Activated naive CD8-positive, alpha-beta T cell treated with anti-CD3 and anti-CD28 coated beads, Interleukin-2, amount 50 U/mL, for 24 hours (primary cell): ENCODE results near the gene RGS3.

ENCODE experiments used
- ATAC-seq: fragments of 150-1000 bp; cut with Tn5 transposase; one replicate; pipeline ENCODE4 v1.10.0; 2021
- DNase-seq: peaks from one replicate; pipeline ENCODE4 v3.0.0; 2021
- H3K27ac Mint-ChIP-seq: one replicate; pipeline ENCODE4 v1.8.0; 2021; ENCODE audit warnings: mild to moderate bottlenecking, mixed read lengths
- H3K27me3 Mint-ChIP-seq: one replicate; pipeline ENCODE4 v1.8.0; 2021; ENCODE audit warnings: mixed read lengths
- H3K36me3 Mint-ChIP-seq: one replicate; pipeline ENCODE4 v1.8.0; 2021; ENCODE audit warnings: low read depth, mixed read lengths
- H3K4me1 Mint-ChIP-seq: one replicate; pipeline ENCODE4 v1.8.0; 2021; ENCODE audit warnings: mixed read lengths
- H3K4me3 Mint-ChIP-seq: one replicate; pipeline ENCODE4 v1.8.0; 2021; ENCODE audit warnings: mild to moderate bottlenecking, moderate library complexity, mixed read lengths
- H3K9me3 Mint-ChIP-seq: one replicate; pipeline ENCODE4 v1.8.0; 2021; ENCODE audit warnings: mixed read lengths

RGS3 gene

DNA sequence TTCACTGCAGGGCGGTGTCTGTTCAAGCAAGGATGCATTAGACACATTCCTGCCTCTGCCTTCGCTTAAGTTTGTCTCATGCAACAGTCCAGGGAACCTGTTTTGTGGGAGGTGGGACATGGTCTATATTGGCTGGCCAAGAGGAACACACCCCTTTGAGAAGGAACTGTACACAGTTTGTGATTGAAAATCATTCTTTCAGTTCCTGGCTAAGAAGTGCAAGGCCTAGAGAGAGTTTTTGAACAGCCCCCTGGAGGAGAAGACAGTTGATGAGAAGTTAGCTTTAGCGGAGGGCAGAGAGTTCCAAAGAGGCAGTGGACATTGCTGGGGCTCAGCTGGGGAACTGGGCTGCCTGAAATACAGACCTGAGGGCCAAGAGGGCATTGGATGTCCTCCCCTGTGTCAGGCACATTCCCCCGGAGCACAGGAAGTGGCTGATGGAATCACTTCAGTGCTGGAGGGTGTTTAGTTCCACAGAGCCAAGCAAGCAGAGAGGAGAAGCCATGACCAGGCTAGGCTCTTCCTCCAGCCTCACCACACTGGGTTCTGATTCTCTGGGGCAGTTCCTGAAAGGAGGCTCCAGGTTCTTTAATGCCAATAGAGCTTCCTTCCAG, 66.6 kb downstream of the RGS3 start:
- no peaks in the 10 kb centered on the region for H3K9me3 Mint-ChIP-seq
- no peak for DNase-seq
- H3K27me3 Mint-ChIP-seq = no peaks in the 10 kb centered on the region
- ATAC-seq = no peak
- no peak overlapping the region for H3K27ac Mint-ChIP-seq
- H3K4me1 Mint-ChIP-seq = peaks cover 27% of the 10 kb centered on the region
- peaks cover 51% of the 10 kb centered on the region for H3K36me3 Mint-ChIP-seq
- no peak overlapping the region for H3K4me3 Mint-ChIP-seq

DNA sequence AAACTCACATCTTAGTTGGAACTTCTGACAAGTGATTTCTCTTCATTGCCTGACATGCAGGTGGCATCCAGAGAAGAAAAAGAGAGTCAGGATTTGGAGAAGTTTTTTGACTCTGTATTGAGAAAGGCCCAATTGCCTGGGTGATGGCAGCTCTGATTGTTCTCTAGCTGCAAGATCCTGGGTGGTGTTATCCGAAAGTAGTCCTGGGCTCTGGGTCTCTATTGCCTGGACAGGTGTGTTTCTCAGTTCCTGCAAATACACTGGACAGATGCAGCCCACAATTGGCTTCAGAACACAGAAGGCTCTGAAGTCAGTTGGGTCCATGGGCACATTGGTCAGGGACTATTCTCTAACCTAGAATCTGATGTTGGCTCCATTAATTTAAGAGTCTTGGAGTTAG, 67.4 kb downstream of the RGS3 start:
- no peak overlapping the region for H3K27ac Mint-ChIP-seq
- H3K36me3 Mint-ChIP-seq = peaks cover 52% of the 10 kb centered on the region
- H3K9me3 Mint-ChIP-seq = no peaks in the 10 kb centered on the region
- no peak overlapping the region for H3K4me3 Mint-ChIP-seq
- DNase-seq = no peak
- H3K27me3 Mint-ChIP-seq = no peaks in the 10 kb centered on the region
- ATAC-seq = no peak
- H3K4me1 Mint-ChIP-seq = peaks cover 19% of the 10 kb centered on the region

DNA sequence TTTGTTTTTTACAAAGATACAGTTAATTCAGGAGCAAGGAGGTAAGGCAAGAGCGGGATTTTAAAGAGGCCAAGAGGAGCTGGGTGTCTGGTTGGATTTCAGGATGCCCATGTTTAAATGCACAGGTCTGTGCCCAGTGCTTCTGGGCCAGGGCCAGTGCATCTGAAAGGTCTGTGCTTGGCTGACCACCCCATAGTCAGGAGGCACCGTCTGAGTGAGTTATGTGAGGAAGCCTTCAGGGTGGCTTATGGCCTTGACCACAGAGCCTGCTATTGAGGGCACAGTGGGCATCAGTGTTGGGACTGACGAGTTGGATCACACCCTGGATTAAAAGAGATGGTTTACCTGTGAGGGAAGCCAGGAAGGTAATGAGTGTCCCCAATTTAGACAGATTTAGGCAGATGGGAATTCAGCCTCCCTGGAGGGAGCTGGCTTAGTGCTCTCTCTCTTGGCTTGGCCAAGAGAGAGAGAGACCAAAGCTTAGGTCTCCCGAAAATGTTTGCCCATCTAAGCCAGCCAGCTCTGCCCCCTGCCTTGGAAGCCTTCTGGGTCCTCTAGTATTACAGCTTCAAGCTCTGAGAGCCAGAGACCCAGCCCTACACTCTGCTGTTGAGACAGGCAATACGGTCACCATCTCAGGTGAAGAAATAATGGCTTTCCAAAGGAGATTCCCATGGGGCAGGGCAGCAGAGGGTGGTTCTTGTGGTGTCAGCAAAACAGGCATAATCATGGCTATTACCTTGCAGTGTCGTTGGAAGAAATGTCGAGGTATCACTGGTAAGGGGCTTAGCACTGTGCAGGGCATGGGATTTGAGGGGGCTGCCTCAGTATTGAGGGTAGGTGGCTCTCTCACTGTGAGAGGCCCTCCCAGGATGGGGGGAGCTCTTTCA, 68.6 kb downstream of the RGS3 start:
- peaks cover 50% of the 10 kb centered on the region for H3K36me3 Mint-ChIP-seq

DNA sequence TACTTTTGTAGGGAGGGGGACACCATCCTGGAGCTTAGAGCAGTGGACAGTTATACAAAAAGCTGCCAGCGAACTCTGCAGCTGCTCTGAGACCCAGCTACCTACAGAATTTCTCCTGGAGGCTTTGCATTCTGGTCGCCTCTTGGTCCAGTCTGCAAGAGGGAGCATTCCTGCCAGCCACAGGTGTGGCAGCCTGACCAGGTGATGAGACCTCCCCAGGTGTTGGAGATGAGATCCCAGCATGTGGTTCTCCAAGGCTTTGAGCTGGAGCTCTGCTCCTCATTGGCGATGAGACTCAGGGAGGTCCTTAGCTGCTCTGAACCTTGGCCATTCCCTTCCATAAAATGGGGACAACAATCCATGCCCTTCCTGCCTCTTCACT, 69.3 kb downstream of the RGS3 start:
- Mint-ChIP-seq H3K4me1 (peaks cover 4% of the 10 kb centered on the region), H3K4me3 (no peak overlapping the region), H3K27me3 (no peaks in the 10 kb centered on the region), H3K36me3 (peaks cover 47% of the 10 kb centered on the region), H3K27ac (no peak overlapping the region), H3K9me3 (no peaks in the 10 kb centered on the region)
- ATAC-seq = no peak
- no peak for DNase-seq

More for the DNA sequence above, 68.6 kb downstream of the RGS3 start:
- no peak overlapping the region for H3K4me3 Mint-ChIP-seq
- peaks cover 6% of the 10 kb centered on the region for H3K4me1 Mint-ChIP-seq
- ATAC-seq = no peak
- no peaks in the 10 kb centered on the region for H3K27me3 Mint-ChIP-seq
- no peak overlapping the region for H3K27ac Mint-ChIP-seq
- H3K9me3 Mint-ChIP-seq = no peaks in the 10 kb centered on the region
- DNase-seq = no peak

DNA sequence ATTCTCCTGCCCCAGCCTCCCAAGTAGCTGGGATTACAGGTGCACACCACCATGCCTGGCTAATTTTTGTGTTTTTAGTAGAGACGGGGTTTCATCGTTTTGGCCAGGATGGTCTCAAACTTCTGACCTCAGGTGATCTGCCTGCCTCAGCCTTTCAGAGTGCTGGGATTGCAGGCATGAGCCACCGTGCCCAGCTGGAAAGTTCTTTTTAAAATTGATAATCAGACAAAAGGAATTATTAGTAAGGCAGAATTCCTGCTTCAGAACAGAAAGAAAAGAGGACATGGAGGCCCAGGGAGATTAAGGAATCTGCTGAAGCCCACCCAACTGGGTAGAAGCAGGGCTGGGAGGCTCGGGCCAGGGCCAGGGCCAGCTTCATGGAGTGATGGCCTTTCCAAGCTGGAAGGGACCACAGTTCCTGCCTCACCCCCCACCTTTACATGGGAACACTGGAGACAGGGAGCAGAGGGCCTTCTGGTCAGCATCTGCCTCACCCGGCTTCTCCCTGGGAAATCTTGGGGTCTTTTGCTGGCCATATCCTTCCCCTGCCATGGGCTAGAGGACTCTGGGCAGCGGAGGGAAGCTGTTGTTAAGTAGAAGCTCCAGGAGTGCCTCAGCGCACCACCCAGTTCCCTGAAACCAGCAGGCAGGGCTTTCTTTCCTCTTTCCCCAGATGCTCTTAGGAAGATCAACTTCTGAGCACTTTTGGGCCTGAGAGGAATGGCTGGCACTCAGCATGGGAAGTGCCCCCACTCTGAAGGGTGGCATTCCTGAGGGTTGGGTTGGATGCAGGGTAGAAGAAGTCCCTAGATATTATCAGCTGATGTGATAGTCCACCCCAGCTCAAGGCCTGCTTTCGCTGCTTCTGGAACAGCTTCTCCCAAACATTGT, 70.1 kb downstream of the RGS3 start:
- no peak overlapping the region for H3K27ac Mint-ChIP-seq
- ATAC-seq = no peak
- peaks cover 3% of the 10 kb centered on the region for H3K4me1 Mint-ChIP-seq

DNA sequence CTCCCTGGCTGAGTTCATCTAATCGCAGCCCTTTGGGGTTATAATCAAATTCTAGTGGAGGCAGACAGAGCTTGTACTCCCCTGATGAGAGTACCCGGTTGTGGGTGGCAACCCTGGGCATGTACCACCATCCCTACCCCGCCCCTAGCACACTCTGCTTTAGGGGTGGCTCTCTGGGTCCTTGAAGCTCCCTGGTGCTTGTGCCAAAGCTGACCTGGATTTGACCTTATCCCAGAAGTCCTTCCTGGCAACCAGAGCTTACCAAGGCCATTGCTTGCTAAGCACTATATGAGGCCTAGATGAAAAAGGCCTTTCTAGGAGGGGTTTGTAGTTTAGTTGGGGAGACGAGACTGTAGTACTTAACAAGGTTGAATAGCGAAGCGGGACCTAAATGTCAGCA, 72.2 kb downstream of the RGS3 start:
- DNase-seq (no peak), ATAC-seq (no peak)
- Mint-ChIP-seq H3K27ac (no peak overlapping the region), H3K9me3 (no peaks in the 10 kb centered on the region), H3K27me3 (no peaks in the 10 kb centered on the region), H3K4me3 (no peak overlapping the region), H3K4me1 (peaks cover 3% of the 10 kb centered on the region), H3K36me3 (peaks cover 43% of the 10 kb centered on the region)

More for the DNA sequence above, 70.1 kb downstream of the RGS3 start:
- H3K36me3 Mint-ChIP-seq = peaks cover 46% of the 10 kb centered on the region
- H3K4me3 Mint-ChIP-seq = no peak overlapping the region
- H3K27me3 Mint-ChIP-seq = no peaks in the 10 kb centered on the region
- DNase-seq = no peak
- H3K9me3 Mint-ChIP-seq = no peaks in the 10 kb centered on the region

DNA sequence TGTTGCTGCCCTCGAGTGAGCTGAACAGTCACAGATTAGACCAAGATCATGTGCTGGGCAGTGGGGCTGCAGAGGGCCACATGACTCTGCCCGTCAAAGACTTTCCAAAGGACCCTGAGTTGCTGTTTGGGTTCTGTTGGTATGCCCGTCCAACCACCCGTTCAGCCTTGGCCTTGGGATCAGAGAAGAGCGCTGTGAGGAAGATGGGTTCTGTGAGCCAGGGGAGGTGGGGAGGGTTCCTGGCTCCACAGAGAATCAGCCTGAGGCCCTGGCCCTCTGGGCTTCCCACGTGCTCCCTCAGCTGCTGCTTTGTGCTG, 72.6 kb downstream of the RGS3 start:
- no peak overlapping the region for H3K27ac Mint-ChIP-seq
- peaks cover 3% of the 10 kb centered on the region for H3K4me1 Mint-ChIP-seq
- DNase-seq (no peak), ATAC-seq (no peak)
- no peaks in the 10 kb centered on the region for H3K27me3 Mint-ChIP-seq
- H3K4me3 Mint-ChIP-seq = no peak overlapping the region
- H3K9me3 Mint-ChIP-seq = no peaks in the 10 kb centered on the region
- H3K36me3 Mint-ChIP-seq = peaks cover 41% of the 10 kb centered on the region

DNA sequence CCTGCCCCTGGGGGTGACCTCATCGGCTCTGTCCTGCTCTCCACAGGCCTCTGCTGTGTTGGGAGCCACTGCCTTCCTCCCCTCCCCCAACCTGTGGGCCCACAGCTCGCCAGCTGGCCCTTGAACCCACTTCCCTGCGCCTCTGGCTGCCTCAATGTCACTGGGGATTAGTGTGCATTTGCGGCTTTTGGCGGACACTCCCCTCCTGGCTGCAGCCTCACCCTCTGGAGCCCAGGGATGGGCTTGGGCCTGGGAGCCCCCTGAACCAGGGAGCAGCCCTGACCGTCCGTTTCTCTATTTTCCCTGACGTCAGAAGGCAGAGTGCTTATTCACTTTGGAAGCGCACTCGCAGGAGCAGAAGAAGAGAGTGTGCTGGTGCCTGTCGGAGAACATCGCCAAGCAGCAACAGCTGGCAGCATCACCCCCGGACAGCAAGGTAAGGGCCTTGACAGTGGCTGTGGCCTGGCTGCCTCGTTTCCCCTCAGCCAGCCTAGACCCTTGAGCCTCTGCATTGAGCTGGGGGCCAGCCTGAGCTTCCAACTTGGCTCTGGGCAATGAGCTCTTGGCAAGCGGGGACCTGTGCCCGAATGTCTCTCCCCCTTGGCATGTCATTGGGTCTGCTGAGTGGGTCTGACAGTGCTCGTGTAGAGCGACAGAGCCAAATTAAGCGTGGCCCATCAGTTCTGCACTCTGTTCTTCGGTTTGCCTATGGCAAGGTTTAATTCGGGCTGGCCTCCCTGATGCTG, 73.1 kb downstream of the RGS3 start:
- peaks cover 3% of the 10 kb centered on the region for H3K4me1 Mint-ChIP-seq
- ATAC-seq (no peak), DNase-seq (no peak)
- no peak overlapping the region for H3K4me3 Mint-ChIP-seq
- no peaks in the 10 kb centered on the region for H3K9me3 Mint-ChIP-seq
- peaks cover 38% of the 10 kb centered on the region for H3K36me3 Mint-ChIP-seq
- H3K27ac Mint-ChIP-seq = no peak overlapping the region
- no peaks in the 10 kb centered on the region for H3K27me3 Mint-ChIP-seq

DNA sequence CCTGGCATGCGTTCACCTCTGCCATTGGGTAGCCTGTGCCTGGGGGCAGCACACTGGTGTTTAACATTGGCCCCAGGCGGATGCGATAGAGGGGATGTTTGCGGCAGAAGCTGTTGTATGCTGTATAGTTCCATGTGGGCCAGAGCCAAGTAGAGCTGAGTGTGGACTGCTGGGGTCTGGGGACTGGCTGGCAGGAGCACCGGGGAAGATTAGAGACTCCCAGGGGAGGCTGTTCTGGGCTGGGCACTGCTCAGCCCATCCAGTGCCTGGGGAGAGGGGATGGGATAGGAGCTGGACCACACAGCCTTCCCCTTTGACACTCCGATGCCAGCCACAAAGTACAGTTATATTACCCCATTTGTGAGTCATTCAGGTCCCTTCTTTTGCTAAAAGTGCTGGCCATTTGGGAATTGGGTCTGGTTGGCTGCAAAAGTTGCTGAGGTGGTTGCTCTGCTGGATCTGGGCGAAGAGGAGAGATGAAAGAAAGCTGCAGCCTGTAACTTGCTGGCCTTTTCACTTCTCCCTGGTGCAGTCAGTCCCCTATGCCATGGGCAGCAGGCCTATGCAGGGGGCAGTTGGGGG, 73.8 kb downstream of the RGS3 start:
- DNase-seq (no peak), ATAC-seq (no peak)
- Mint-ChIP-seq H3K27me3 (no peaks in the 10 kb centered on the region), H3K4me3 (no peak overlapping the region), H3K4me1 (peaks cover 9% of the 10 kb centered on the region), H3K27ac (no peak overlapping the region), H3K9me3 (no peaks in the 10 kb centered on the region), H3K36me3 (peaks cover 40% of the 10 kb centered on the region)

DNA sequence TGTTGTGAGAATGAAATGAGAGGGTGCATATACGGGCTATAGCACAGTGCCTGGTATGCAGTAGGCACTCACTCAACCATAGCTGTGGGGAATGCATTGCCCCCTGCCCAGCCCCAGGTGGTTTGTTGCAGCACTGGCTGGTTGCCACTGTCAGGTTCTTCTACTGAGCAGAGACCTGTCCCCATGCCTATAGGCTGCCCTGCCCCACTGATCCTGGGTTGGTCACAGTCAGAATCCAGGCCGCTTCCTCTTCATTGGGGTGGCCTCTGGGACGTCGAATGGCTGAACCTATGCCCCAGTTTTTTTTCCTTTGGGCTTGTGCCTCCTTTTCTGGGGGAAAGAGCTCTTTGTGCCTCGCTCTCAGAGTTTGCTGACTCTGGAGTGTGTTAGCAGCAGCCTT, 74.6 kb downstream of the RGS3 start:
- Mint-ChIP-seq H3K4me3 (no peak overlapping the region), H3K27me3 (no peaks in the 10 kb centered on the region), H3K9me3 (no peaks in the 10 kb centered on the region), H3K27ac (no peak overlapping the region), H3K4me1 (peaks cover 9% of the 10 kb centered on the region), H3K36me3 (peaks cover 39% of the 10 kb centered on the region)
- DNase-seq = no peak
- no peak for ATAC-seq

DNA sequence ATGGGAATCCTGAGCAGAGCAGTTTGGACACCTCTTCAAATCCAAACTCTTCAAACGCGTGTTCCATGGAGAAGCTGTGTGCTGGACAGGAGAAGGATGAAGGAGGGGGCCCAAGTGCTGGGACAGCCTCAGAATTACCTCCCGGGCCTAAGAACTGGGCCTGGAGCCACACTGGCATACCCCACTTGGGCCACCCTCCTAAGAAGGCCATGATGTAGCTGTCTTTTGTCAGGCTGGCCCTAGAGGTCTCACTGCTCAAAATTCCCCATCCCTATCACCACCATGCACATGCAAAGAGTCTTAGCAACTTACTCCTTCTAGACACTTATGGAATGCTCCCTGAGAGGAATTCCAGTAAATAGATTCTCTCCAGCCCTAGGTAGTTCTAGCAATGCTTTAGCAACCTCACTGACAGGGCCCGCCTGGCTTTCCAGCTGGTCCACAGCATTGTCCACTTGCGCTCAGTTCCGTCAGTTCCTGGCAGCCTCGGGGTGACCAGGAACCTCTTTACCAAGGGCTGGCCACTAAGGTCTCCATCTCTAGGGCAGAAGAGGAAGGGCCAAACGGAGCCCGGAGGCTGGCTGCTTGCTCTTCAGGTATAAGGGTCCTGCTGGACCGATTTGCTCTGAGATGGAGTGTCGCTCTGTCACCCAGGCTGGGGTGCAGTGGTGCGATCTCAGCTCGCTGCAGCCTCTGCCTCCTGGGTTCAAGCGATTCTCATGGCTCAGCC, 75.3 kb downstream of the RGS3 start:
- H3K36me3 Mint-ChIP-seq = peaks cover 40% of the 10 kb centered on the region
- peaks cover 9% of the 10 kb centered on the region for H3K4me1 Mint-ChIP-seq
- DNase-seq (no peak), ATAC-seq (no peak)
- H3K27me3 Mint-ChIP-seq = no peaks in the 10 kb centered on the region
- H3K4me3 Mint-ChIP-seq = no peak overlapping the region
- no peaks in the 10 kb centered on the region for H3K9me3 Mint-ChIP-seq
- no peak overlapping the region for H3K27ac Mint-ChIP-seq

DNA sequence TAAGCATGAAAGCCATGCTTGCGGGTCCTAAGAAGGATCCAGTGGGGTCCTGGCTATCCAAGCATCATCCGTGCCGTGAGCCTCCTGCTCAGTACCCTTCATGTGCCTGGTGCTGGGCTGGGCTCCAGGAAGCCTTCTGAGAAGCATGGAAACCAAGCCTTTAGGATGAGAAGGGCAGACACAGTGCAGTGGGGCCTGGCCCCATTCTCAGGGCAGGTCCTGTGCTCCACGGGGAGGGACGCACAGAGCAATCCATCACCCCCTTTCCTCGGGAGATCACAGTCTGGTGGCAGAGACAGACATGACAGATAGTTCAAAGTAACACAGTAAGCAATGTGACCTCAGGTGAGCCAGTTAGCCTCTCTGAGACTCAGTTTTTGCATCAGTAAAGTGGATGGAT, 76.9 kb downstream of the RGS3 start:
- H3K27me3 Mint-ChIP-seq = no peaks in the 10 kb centered on the region
- no peak for ATAC-seq
- peaks cover 11% of the 10 kb centered on the region for H3K4me1 Mint-ChIP-seq
- H3K27ac Mint-ChIP-seq = no peak overlapping the region
- no peak overlapping the region for H3K4me3 Mint-ChIP-seq
- H3K9me3 Mint-ChIP-seq = no peaks in the 10 kb centered on the region
- DNase-seq = no peak
- H3K36me3 Mint-ChIP-seq = peaks cover 45% of the 10 kb centered on the region

DNA sequence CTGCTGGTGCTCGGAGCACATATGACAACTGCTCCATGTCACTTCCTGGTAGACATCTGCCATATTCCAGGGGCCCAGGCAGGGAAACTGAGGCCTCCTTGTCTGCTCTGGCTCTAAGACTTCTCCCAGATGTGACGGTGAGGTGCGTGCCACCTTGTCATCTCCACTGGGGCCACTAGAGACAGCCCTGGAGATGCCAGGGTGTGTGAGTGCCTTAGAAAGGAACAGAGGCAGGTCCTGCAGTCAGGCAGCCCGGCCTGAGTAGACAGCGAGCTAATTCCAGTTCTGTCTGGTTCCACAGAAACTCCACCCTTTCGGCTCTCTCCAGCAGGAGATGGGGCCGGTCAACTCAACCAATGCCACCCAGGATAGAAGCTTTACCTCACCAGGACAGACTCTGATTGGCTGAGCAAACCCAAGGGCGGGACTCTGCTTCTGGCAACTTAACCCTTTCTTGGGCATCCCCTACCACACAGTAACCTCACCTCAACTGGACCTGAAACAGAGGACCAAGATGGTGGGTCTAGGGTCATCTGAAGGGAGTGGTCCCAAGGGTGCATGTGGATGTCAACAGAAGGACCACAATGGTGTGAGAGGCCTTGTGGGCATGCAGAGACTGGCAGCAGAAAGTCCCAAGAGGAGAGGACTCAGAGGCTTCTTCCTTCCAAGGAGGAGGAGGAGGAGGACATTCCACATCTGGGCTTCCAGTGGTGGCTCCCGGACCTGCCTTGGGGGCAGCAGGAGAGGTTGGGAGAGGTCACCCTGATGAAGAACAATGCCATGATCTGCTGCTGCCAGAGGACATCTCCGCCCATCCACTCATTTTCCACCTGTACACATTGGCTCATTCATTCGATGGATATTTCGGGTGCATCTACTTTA, 77.7 kb downstream of the RGS3 start:
- peak overlapping the region; percentile 40 for H3K27ac Mint-ChIP-seq
- no peak for ATAC-seq
- H3K9me3 Mint-ChIP-seq = no peaks in the 10 kb centered on the region
- no peak for DNase-seq
- peaks cover 15% of the 10 kb centered on the region for H3K4me1 Mint-ChIP-seq
- no peak overlapping the region for H3K4me3 Mint-ChIP-seq
- peaks cover 40% of the 10 kb centered on the region for H3K36me3 Mint-ChIP-seq
- H3K27me3 Mint-ChIP-seq = no peaks in the 10 kb centered on the region
